SJSA1 (cell line): ENCODE data around the gene MDH1B. TPM values are rescaled to one million over a fixed set of nuclear protein-coding genes. Genes with fewer than 3 reads are reported as not detected.

Source experiments
- DNase-seq, 2 experiments: peaks; one replicate each; pipeline ENCODE4 v3.0.0-alpha.2; 2015 to 2020; ENCODE audit warnings: low spot score in 2 of 2, low read depth in 1 of 2
- H3K27ac ChIP-seq: fragments of 250-450 bp; sonication (Bioruptor Pico); 2 replicates; pipeline ENCODE4 v1.5.1; 2020; ENCODE audit warnings: mild to moderate bottlenecking, moderate library complexity
- H3K27me3 ChIP-seq: fragments of 250-450 bp; sonication (Bioruptor Pico); replicated peaks from 2 replicates; pipeline ENCODE4 v1.5.1; 2020; ENCODE audit warnings: mild to moderate bottlenecking, moderate library complexity
- H3K36me3 ChIP-seq: fragments of 250-450 bp; sonication (Bioruptor Pico); 2 replicates; pipeline ENCODE4 v1.5.1; 2020; ENCODE audit warnings: mild to moderate bottlenecking
- H3K4me1 ChIP-seq: fragments of 250-450 bp; sonication (Bioruptor Pico); replicated peaks from 2 replicates; pipeline ENCODE4 v1.6.1; 2021; ENCODE audit warnings: mild to moderate bottlenecking
- H3K4me3 ChIP-seq: fragments of 250-450 bp; sonication (Bioruptor Pico); 2 replicates; pipeline ENCODE4 v1.5.1; 2020; ENCODE audit warnings: mild to moderate bottlenecking
- H3K9me3 ChIP-seq: fragments of 250-450 bp; sonication (Bioruptor Pico); replicated peaks from 2 replicates; pipeline ENCODE4 v1.5.1; 2020; ENCODE audit warnings: mild to moderate bottlenecking
- total RNA-seq: library from RNA; depleted of rRNA; stranded (reverse); fragments of >200 nt; shearing (Covaris generic); gene quantifications from 2 replicates; pipeline ENCODE4 v1.2.3, GENCODE V29; 2014

MDH1B gene
- total RNA-seq, 1 experiment from 2014 or later: 0.42 TPM

DNA sequence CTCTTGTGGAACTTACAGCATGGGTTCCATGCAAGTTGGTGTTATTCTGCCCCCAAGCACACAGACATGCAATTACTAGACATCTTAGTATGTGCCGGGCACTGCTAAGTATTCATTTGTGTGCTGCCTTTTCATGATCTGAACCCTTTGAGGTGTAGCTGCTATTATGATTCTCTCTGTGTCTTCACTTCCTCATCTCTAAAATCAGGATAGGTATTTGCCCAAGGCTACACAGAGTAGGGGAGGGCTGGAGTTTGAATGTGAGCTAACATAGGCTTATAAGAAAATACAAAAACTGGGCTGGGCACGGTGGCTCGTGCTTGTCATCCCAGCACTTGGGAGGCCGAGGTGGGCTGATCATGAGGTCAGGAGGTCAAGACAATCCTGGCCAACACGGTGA is 27.5 kb upstream of the MDH1B start:
- Histone ChIP-seq H3K4me1 (peaks cover 6% of the 10 kb centered on the region), H3K27me3 (no peaks in the 10 kb centered on the region), H3K27ac (no peak overlapping the region), H3K36me3 (peaks cover 43% of the 10 kb centered on the region), H3K9me3 (no peaks in the 10 kb centered on the region), H3K4me3 (no peak overlapping the region)
- DNase-seq: no peak

DNA sequence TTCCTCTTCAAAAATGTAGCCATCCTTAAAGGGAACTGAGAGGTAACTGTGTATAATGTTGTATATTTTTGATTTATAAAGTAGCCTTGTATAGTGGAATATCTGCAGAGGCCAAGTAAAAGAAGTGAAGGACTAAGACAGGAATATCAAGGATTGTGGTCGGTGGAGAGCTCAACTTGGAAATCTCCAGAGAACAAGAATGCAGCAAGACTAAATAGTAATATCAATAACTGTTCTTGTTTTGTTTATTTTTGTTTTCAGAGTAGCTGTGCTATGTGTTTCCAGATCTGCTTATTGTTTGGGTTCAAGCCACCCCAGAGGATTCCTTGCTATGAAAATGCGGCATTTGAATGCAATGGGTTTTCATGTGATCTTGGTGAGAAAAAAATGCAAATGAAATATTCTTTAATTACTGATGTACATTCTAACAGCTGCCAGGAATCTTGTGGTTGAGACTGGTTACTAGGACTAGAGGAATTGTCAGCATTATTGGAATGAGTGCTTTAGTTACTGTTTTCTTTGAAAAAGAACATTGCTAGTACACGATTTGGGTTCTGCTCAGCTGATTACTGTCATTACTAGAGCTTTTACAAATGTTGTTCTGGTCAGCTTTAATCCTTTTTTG is 25.3 kb upstream of the MDH1B start:
- Histone ChIP-seq H3K27me3 (no peaks in the 10 kb centered on the region), H3K36me3 (peaks cover 64% of the 10 kb centered on the region), H3K27ac (no peak overlapping the region), H3K9me3 (no peaks in the 10 kb centered on the region), H3K4me3 (no peak overlapping the region), H3K4me1 (peaks cover 6% of the 10 kb centered on the region)
- DNase-seq: peak in 1 of 2 experiments; percentile 44

DNA sequence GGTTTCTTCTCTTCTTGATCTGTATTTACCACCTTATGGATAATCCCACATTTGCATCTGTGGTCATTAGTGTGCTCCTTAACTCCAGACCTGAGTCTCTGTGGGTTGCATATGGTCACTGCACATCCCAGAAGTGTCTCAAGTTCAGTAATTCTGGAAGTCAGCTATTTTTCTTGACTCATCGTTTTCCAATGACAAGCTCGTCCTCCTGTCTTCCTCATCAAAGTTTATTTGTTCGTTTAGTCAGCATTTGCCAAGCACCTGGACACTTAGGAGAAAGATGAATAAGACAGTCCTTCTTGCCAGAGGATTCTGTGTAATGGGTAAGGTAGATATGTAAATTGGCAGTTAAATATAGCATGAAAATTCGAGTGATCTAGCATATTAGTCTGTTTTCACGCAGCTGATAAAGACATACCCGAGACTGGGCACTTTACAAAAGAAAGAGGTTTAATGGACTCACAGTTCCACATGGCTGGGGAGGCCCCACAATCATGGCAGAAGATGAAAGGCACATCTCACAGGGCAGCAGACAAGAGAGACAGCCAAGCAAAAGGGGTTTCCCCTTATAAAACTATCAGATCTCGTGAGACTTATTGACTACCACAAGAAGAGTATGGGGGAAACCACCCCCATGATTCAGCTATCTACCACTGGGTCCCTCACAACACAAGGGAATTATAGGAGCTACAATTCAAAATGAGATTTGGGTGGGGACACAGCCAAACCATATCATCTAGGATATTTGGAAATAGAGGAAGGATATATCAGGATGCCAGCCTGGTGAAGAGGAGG is 19.6 kb upstream of the MDH1B start:
- peaks cover 84% of the 10 kb centered on the region for H3K36me3 ChIP-seq
- no peaks in the 10 kb centered on the region for H3K9me3 ChIP-seq
- H3K4me1 ChIP-seq: no peaks in the 10 kb centered on the region; the same call in 1 of the 2 replicates
- H3K27me3 ChIP-seq: no peaks in the 10 kb centered on the region
- H3K4me3 ChIP-seq: no peak overlapping the region
- DNase-seq: no peak
- no peak overlapping the region for H3K27ac ChIP-seq

DNA sequence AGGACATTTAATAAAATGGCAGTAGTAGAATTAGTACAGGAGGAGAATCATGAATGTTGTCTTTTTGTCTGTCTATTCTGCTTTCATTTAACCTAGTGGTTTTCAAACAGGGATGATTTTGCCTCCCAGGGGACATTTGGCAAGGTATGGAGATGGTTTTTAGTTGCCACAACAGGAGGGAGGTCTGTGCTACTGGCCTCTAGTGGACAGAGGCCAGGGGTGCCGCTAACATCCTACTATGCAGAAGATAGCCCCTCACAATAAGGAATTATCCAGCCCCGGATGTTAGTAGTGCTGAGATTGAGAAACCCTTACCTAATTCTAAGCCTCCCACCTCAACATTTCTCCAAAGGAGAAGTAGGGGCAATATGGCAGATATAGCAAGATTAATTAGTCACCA is 18.6 kb upstream of the MDH1B start:
- no peaks in the 10 kb centered on the region for H3K4me1 ChIP-seq
- H3K9me3 ChIP-seq: no peaks in the 10 kb centered on the region
- H3K27me3 ChIP-seq: no peaks in the 10 kb centered on the region
- H3K27ac ChIP-seq: no peak overlapping the region
- H3K36me3 ChIP-seq: peaks cover 85% of the 10 kb centered on the region
- no peak overlapping the region for H3K4me3 ChIP-seq
- no peak for DNase-seq

DNA sequence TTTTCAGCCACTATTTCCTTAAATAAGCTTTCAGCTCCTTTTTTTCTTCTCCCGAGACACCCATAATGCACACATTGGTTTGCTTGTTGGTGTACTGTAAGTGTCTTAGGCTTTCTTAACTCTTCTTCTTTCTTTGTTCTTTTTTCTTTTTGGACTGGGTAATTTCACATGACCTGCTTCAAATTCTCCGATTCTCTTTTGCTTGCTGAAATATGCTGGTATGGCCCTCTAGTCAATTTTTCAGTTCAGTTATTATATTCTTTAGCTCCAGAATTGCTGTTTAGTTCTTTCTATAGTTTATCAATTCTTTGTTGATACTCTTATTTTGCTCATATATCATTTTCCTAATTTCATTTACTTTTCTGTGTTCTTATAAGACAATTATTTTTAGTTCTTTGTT is 15.5 kb upstream of the MDH1B start:
- DNase-seq: no peak
- H3K27me3 ChIP-seq: no peaks in the 10 kb centered on the region
- no peak overlapping the region for H3K4me3 ChIP-seq
- peaks cover 83% of the 10 kb centered on the region for H3K36me3 ChIP-seq
- no peaks in the 10 kb centered on the region; the same call in 1 of the 2 replicates for H3K9me3 ChIP-seq
- no peaks in the 10 kb centered on the region for H3K4me1 ChIP-seq
- no peak overlapping the region for H3K27ac ChIP-seq

DNA sequence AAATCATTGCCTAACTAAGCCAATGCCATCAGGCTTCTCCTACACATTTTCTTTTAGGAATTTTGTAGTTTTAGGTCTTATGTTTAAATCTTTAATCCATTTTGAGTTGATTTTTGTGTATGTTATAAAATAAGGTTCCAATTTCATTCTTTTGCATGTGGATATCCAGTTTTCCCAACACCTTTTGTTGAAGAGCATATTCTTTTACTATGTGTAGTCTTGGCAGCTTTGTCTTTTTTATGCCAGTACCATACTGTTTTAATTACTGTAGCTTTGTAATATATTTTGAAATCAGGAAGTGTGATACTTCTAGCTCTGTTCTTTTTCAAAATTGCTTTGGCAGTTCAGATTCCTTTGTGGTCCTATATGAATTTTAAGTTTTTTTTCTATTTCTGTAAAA is 11.3 kb upstream of the MDH1B start:
- H3K9me3 ChIP-seq: no peaks in the 10 kb centered on the region; the same call in 1 of the 2 replicates
- no peak overlapping the region for H3K27ac ChIP-seq
- no peak overlapping the region for H3K4me3 ChIP-seq
- no peak for DNase-seq
- H3K27me3 ChIP-seq: no peaks in the 10 kb centered on the region
- H3K36me3 ChIP-seq: peaks cover 70% of the 10 kb centered on the region
- H3K4me1 ChIP-seq: no peaks in the 10 kb centered on the region

DNA sequence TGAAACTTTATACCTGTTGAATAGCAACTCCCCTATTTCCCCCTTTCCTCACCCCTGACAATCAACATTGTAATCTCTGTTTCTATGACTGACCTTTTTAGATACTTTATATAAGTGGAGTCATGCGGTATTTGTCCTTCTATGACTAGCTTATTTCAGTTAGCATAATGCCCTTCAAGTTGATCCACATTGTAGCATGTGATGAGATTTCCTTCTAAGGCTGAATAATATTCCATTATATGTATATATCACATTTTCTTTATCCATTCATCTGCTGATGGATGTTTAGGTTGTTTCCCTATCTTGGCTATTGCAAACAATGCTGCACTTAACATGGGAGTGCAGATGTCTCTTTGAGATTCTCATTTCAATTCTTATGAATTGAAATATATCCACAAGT is 9.7 kb upstream of the MDH1B start:
- DNase-seq: no peak
- Histone ChIP-seq H3K36me3 (peaks cover 67% of the 10 kb centered on the region), H3K4me1 (no peaks in the 10 kb centered on the region), H3K27me3 (no peaks in the 10 kb centered on the region), H3K27ac (no peak overlapping the region), H3K9me3 (no peaks in the 10 kb centered on the region; the same call in 1 of the 2 replicates), H3K4me3 (no peak overlapping the region)

DNA sequence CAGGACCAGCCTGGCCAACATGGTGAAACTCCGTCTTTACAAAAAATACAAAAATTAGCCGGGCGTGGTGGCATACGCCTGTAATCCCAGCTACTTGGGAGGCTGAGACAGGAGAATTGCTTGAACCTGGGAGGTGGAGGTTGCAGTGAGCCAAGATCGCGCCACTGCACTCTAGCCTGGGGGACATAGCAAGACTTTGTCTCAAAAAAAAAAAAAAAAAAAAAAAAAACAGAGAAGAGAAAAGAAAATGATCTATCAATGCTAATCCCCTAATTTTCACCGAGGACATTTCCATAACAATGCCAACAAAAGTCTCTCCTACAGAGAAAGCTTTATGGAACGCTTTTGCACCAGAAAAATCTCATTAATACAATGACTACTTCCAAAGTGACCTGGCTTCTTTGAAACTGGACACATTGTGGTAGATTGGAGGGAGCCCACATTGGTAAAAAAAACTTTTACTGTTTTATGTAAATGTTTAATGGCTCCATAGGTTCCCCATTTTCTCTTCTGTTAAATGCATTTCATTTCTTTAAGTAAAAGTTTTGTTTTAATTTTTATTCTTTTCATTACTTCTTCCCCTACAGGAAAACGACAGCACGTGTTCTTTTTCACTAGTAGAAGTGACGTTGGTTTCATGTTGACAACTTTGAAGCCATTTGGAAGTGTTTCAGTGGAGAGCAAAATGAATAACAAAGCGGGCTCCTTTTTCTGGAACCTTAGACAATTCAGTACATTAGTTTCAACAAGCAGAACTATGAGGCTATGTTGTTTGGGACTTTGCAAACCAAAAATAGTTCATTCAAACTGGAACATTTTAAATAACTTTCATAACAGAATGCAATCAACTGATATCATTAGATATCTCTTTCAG is 1.2 kb upstream of the MDH1B start:
- H3K4me1 ChIP-seq: peaks cover 8% of the 10 kb centered on the region; the same call in 1 of the 2 replicates
- no peaks in the 10 kb centered on the region for H3K27me3 ChIP-seq
- H3K4me3 ChIP-seq: peak overlapping the region; percentile 54
- no peaks in the 10 kb centered on the region for H3K9me3 ChIP-seq
- peak overlapping the region; percentile 66 for H3K27ac ChIP-seq
- H3K36me3 ChIP-seq: peaks cover 35% of the 10 kb centered on the region
- no peak for DNase-seq

DNA sequence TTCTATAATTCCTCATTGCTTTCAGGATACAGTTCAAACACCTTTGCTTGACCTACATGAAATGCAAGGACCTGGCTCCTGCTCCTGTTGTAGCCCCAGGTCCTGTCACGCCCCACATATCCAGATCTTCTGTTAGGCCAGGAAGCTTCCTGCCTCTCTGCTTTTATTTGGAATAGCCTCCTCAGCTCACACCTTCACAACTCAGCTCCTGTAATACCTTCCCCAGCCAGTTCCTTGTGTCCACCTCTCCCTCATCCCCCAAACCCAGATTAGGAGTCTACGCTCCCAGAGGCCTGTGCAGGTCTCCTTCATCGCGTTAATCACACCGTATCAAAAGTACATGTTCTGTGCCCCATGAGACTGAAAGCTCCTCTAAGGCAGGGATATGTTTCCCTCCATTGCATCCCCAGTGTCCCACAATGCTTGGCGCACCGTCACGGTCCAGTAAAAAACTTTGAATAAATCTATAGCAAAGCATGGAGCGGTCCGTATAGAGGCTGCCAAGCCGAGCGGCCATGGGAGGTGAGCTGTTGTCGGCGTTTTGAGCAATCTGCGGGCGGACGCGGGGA is 371 bp downstream of the MDH1B start:
- no peaks in the 10 kb centered on the region for H3K9me3 ChIP-seq
- H3K27me3 ChIP-seq: no peaks in the 10 kb centered on the region; the same call in 1 of the 2 replicates
- peaks cover 8% of the 10 kb centered on the region; the same call in 1 of the 2 replicates for H3K4me1 ChIP-seq
- H3K36me3 ChIP-seq: peaks cover 24% of the 10 kb centered on the region
- DNase-seq: no peak
- H3K27ac ChIP-seq: peak overlapping the region; percentile 66
- H3K4me3 ChIP-seq: peak overlapping the region; percentile 54

DNA sequence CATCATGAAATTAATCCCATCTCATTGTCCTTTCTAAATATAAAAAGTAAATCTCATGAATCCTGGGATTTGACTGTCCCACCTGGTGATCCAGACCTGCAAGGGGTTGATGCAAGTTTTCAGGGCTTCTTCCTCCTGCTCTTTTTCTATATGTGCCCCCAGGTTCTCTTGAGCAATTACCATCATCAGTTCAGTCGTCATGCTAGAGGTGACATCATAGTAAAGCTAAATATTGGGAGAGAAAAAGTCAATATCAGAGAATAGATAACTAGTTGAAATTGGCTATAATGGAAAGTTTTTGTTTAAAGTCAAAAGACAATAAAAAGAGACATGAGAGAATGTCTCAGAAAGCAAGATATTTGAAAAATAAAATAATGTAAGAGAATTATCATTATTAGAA is 8.3 kb downstream of the MDH1B start:
- no peak overlapping the region for H3K27ac ChIP-seq
- no peak overlapping the region for H3K4me3 ChIP-seq
- no peaks in the 10 kb centered on the region for H3K36me3 ChIP-seq
- peaks cover 11% of the 10 kb centered on the region for H3K27me3 ChIP-seq
- H3K4me1 ChIP-seq: no peaks in the 10 kb centered on the region
- no peak for DNase-seq
- no peaks in the 10 kb centered on the region for H3K9me3 ChIP-seq

DNA sequence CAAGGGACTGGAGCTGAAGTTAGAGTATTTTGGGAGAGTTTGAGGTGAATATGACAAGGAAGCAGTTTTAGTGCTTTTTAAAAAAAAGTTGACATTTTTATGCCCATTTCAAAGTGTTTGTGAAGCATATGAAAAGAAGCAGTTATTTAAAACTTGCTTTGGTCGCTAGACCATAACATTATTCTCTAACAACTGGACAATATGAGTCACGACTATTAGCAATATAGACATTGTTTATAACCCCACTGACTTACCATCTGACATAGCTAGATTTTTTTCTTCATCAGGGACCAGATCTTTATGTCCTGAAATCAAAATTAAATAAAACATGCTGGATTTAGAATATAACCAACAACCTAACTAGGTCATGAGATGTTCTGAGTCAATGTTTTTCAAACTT is 24.3 kb downstream of the MDH1B start:
- Histone ChIP-seq H3K4me3 (no peak overlapping the region), H3K27ac (no peak overlapping the region), H3K4me1 (no peaks in the 10 kb centered on the region), H3K36me3 (no peaks in the 10 kb centered on the region), H3K27me3 (peaks cover 6% of the 10 kb centered on the region; the same call in 1 of the 2 replicates), H3K9me3 (no peaks in the 10 kb centered on the region)
- no peak for DNase-seq

DNA sequence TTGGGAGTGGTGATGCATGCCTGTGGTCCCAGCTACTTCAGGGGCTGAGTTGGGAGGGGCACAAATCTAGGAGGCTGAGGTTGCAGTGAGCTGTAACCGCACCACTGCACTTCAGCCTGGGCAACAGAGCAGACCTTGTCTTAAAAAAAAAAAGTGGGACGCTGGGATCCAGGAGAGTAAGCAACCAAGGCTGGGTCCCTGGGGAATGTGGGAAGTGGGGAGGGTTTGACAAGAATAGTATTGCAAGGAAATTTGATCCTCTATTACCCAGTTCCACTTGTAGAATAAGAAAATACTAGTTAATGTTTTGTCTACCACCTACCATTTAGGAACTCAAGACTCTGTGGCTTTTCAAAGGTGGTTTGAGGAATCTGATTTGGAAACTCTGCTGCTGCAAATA is 25.9 kb downstream of the MDH1B start:
- Histone ChIP-seq H3K4me1 (no peaks in the 10 kb centered on the region), H3K27ac (no peak overlapping the region), H3K27me3 (0 out of 2 replicates have a peak, but pooled peaks cover 7% of the 10 kb centered on the region)

DNA sequence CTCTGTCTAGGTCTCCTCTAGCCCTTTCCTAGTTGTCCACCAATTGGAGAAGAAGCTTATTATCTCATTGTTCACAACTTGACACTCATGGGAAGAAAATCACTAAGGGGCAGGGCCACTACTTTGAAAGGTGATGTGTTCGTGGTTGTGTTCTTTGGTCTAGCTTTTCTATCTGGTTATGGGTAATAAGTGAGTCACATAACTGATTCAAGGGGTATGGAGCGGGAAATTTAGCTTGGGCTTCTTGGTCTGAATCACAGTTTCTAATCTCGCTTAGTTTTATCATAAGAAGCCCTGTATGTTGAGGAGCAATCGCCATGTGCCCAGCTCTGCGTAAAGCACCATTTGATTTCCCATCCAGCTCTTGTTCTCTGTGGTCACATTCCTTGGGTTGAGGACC is 28.2 kb downstream of the MDH1B start:
- Histone ChIP-seq H3K9me3 (no peaks in the 10 kb centered on the region), H3K27me3 (0 out of 2 replicates have a peak, but pooled peaks cover 7% of the 10 kb centered on the region)

More for the DNA sequence above, 25.9 kb downstream of the MDH1B start:
- no peaks in the 10 kb centered on the region for H3K36me3 ChIP-seq
- no peak for DNase-seq
- H3K9me3 ChIP-seq: no peaks in the 10 kb centered on the region
- no peak overlapping the region for H3K4me3 ChIP-seq

More for the DNA sequence above, 28.2 kb downstream of the MDH1B start:
- Histone ChIP-seq H3K27ac (no peak overlapping the region), H3K4me3 (no peak overlapping the region), H3K36me3 (no peaks in the 10 kb centered on the region), H3K4me1 (no peaks in the 10 kb centered on the region)
- DNase-seq: no peak
